Progenitor cell of endocrine pancreas (in vitro differentiated cells): ENCODE results near the gene ACAP1. TPM values are rescaled to one million over a fixed set of nuclear protein-coding genes. Genes with fewer than 3 reads are reported as not detected.
A peak's percentile ranks its signal among the peaks of the same experiment; 100 is the strongest.
"Not testable (repeated sequence)": the region's sequence is repeated elsewhere in the genome, so short reads cannot be mapped to it uniquely, and the experiment has no call there.

Source experiments
- DNase-seq: peaks from one replicate; pipeline ENCODE4 v3.0.0; 2021; ENCODE audit warnings: low spot score; ENCODE audit not compliant: unreplicated experiment
- H3K27ac Mint-ChIP-seq: 2 replicates; pipeline ENCODE4 v1.8.0; 2021; ENCODE audit warnings: mild to moderate bottlenecking, moderate library complexity, mixed read lengths
- H3K27me3 Mint-ChIP-seq: 2 replicates; pipeline ENCODE4 v1.8.0; 2021; ENCODE audit warnings: mixed read lengths
- H3K36me3 Mint-ChIP-seq: 2 replicates; pipeline ENCODE4 v1.8.0; 2022; ENCODE audit warnings: mixed read lengths; ENCODE audit not compliant: insufficient read depth
- H3K4me1 Mint-ChIP-seq: 2 replicates; pipeline ENCODE4 v1.8.0; 2021; ENCODE audit warnings: low read depth, mixed read lengths
- H3K4me3 Mint-ChIP-seq: 2 replicates; pipeline ENCODE4 v1.8.0; 2021; ENCODE audit warnings: low read depth, mild to moderate bottlenecking, moderate library complexity, mixed read lengths
- H3K9me3 Mint-ChIP-seq: 2 replicates; pipeline ENCODE4 v1.8.0; 2021; ENCODE audit warnings: low read depth, mixed read lengths
- CTCF ChIP-seq: fragments of 200-600 bp; sonication (generic); IDR thresholded peaks from one replicate; pipeline ENCODE4 v1.5.0; 2021; ENCODE audit warnings: antibody characterized with exemption, mild to moderate bottlenecking; ENCODE audit not compliant: unreplicated experiment
- total RNA-seq: library from RNA; stranded (reverse); gene quantifications from 2 replicates; pipeline ENCODE4 v1.2.1, GENCODE V29; 2021

ACAP1 gene
- total RNA-seq, 1 donor from 2014 or later: 1.0 TPM

- Mint-ChIP-seq H3K4me3 (peak overlapping the region; percentile 95), H3K36me3 (no peaks in the 10 kb centered on the region), H3K27ac (peak overlapping the region; percentile 16), H3K4me1 (peaks cover 11% of the 10 kb centered on the region), H3K9me3 (no peaks in the 10 kb centered on the region), H3K27me3 (no peaks in the 10 kb centered on the region)
- DNase-seq: no peak
- no peak for TF ChIP-seq CTCF
Observed at GRCh38 chr17:7330638-7331015, 5.7 kb upstream of the ACAP1 start.

GRCh38 chr17:7332111-7332510 lies 4.2 kb upstream of the ACAP1 start:
- peaks cover 11% of the 10 kb centered on the region for H3K4me1 Mint-ChIP-seq
- no peak overlapping the region for H3K27ac Mint-ChIP-seq
- no peak for DNase-seq
- peaks cover under 1% of the 10 kb centered on the region for H3K27me3 Mint-ChIP-seq
- H3K36me3 Mint-ChIP-seq: no peaks in the 10 kb centered on the region
- no peaks in the 10 kb centered on the region for H3K9me3 Mint-ChIP-seq
- no peak for TF ChIP-seq CTCF
- no peak overlapping the region for H3K4me3 Mint-ChIP-seq

- H3K27ac Mint-ChIP-seq: peak overlapping the region; percentile 60
Observed at GRCh38 chr17:7332600-7333069, 3.7 kb upstream of the ACAP1 start.

GRCh38 chr17:7334938-7335538 lies 1.3 kb upstream of the ACAP1 start:
- Mint-ChIP-seq H3K27me3 (peaks cover 7% of the 10 kb centered on the region), H3K4me1 (no peaks in the 10 kb centered on the region), H3K9me3 (no peaks in the 10 kb centered on the region), H3K27ac (peak overlapping the region; percentile 65), H3K4me3 (no peak overlapping the region), H3K36me3 (no peaks in the 10 kb centered on the region)
- no peak for DNase-seq
- TF ChIP-seq CTCF: no peak

More at GRCh38 chr17:7332600-7333069, 3.7 kb upstream of the ACAP1 start:
- not testable (repeated sequence) for DNase-seq, H3K27me3 Mint-ChIP-seq, H3K9me3 Mint-ChIP-seq, H3K4me3 Mint-ChIP-seq, H3K36me3 Mint-ChIP-seq
- H3K4me1 Mint-ChIP-seq: peaks cover 11% of the 10 kb centered on the region

GRCh38 chr17:7335765-7336164 lies 564 bp upstream of the ACAP1 start:
- not testable (repeated sequence) for H3K27me3 Mint-ChIP-seq, DNase-seq, H3K4me3 Mint-ChIP-seq, H3K4me1 Mint-ChIP-seq, H3K9me3 Mint-ChIP-seq, H3K36me3 Mint-ChIP-seq
- peak overlapping the region; percentile 65 for H3K27ac Mint-ChIP-seq

GRCh38 chr17:7337600-7337999 lies 1.3 kb downstream of the ACAP1 start:
- H3K4me3 Mint-ChIP-seq, H3K9me3 Mint-ChIP-seq, H3K36me3 Mint-ChIP-seq, H3K4me1 Mint-ChIP-seq, DNase-seq, H3K27ac Mint-ChIP-seq: not testable (repeated sequence)
- peaks cover 11% of the 10 kb centered on the region for H3K27me3 Mint-ChIP-seq

- Mint-ChIP-seq H3K4me1 (no peaks in the 10 kb centered on the region), H3K9me3 (no peaks in the 10 kb centered on the region), H3K36me3 (no peaks in the 10 kb centered on the region), H3K27ac (no peak overlapping the region), H3K27me3 (peaks cover 19% of the 10 kb centered on the region), H3K4me3 (no peak overlapping the region)
- DNase-seq: no peak
- no peak for TF ChIP-seq CTCF
Observed at GRCh38 chr17:7340179-7340578, 3.9 kb downstream of the ACAP1 start.
